ENCODE data around the gene TTC9. TPM values are rescaled to one million over a fixed set of nuclear protein-coding genes. Genes with fewer than 3 reads are reported as not detected.

TTC9 gene
- total RNA-seq, 1 experiment from 2014 or later: 4.7 TPM

DNA sequence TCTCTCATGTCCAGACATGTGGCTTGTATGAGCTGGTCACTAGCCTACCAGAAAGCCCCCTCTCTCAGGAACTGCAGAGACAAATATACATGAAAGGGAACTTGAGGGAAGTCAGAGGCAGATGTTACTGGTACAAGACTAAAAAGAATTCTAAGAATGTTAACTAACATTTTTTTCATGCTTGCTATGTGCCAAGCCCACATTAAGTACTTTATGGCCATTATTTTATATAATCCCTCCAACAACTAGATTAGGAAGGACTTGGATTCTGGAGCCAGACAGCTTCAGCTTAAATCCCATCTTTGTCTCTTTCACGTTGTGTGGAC is 24.6 kb downstream of the TTC9 start:
- ChIA-PET POLR2A (ENCODE audit: low non-redundant PET) (no interaction called here), CTCF (no interaction called here)
- Histone ChIP-seq H3K27ac (ENCODE audit: low read depth, low read length, poor library complexity, severe bottlenecking) (peak overlapping the region; percentile 58), H3K27me3 (replicated peaks; ENCODE audit: insufficient read depth, low read depth, low read length, poor library complexity) (no peaks in the 10 kb centered on the region), H3K36me3 (ENCODE audit: insufficient read depth, low read length, poor library complexity, severe bottlenecking) (no peaks in the 10 kb centered on the region), H3K9me3 (ENCODE audit: low read depth, low read length, poor library complexity, severe bottlenecking) (no peaks in the 10 kb centered on the region), H3K4me3 (ENCODE audit: low read depth, low read length, poor library complexity, severe bottlenecking) (no peak overlapping the region), H3K4me1 (ENCODE audit: insufficient read depth, low read length, poor library complexity, severe bottlenecking) (peaks cover 23% of the 10 kb centered on the region)
- intact Hi-C loops (cut with micrococcal nuclease; ENCODE audit: unreplicated experiment): no loop called here
- TF ChIP-seq, protein P1, sequence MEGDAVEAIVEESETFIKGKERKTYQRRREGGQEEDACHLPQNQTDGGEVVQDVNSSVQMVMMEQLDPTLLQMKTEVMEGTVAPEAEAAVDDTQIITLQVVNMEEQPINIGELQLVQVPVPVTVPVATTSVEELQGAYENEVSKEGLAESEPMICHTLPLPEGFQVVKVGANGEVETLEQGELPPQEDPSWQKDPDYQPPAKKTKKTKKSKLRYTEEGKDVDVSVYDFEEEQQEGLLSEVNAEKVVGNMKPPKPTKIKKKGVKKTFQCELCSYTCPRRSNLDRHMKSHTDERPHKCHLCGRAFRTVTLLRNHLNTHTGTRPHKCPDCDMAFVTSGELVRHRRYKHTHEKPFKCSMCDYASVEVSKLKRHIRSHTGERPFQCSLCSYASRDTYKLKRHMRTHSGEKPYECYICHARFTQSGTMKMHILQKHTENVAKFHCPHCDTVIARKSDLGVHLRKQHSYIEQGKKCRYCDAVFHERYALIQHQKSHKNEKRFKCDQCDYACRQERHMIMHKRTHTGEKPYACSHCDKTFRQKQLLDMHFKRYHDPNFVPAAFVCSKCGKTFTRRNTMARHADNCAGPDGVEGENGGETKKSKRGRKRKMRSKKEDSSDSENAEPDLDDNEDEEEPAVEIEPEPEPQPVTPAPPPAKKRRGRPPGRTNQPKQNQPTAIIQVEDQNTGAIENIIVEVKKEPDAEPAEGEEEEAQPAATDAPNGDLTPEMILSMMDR (conservative IDR thresholded peaks at IDR 0.05; ENCODE audit: low read depth, low read length): no peak
- no peak for TF ChIP-seq EZH2 (IDR thresholded peaks at IDR 0.05; ENCODE audit: borderline replicate concordance, low read depth, low read length, poor library complexity, severe bottlenecking)
- DNase-seq (ENCODE audit: low spot score): peak; percentile 39
- no TSS peak for BruUV-seq (replicated peaks)

DNA sequence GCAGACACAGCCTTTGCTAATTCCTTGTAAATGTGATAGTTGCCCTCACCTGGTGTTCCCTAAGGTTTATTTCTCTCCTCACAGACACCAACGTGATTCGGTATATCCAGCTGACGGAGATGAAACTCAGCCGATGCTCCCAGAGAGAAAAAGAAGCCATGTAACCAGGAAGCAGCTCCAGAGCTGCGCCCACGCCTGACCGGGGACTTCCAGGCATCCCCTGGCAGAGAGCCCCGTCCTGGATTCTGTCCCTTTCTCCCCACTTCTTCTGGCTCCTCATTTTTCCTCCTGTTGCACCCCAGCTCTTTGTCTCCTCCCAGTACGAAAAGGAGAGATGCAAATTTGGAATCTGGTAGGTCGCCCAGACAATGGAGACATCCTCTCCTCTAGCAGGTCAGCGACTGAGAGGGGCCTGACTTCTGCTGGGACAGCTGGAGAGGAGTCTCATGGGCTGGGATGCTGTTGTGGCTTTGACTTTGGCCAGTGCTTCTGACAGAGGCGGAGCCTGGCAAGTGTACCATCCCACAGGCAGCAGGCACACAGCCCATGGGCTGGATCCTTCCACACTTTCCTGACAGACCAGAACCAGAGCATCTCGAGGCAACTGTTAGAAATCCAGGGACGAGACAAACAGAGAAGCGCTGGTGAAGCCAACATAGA is 29.4 kb downstream of the TTC9 start:
- Histone ChIP-seq H3K4me3 (ENCODE audit: low read depth, low read length, poor library complexity, severe bottlenecking) (no peak overlapping the region), H3K9me3 (ENCODE audit: low read depth, low read length, poor library complexity, severe bottlenecking) (no peaks in the 10 kb centered on the region), H3K36me3 (ENCODE audit: insufficient read depth, low read length, poor library complexity, severe bottlenecking) (no peaks in the 10 kb centered on the region), H3K4me1 (ENCODE audit: insufficient read depth, low read length, poor library complexity, severe bottlenecking) (peaks cover 4% of the 10 kb centered on the region), H3K27me3 (replicated peaks; ENCODE audit: insufficient read depth, low read depth, low read length, poor library complexity) (no peaks in the 10 kb centered on the region), H3K27ac (ENCODE audit: low read depth, low read length, poor library complexity, severe bottlenecking) (no peak overlapping the region)
- DNase-seq (ENCODE audit: low spot score): no peak
- ChIA-PET POLR2A (ENCODE audit: low non-redundant PET) (no interaction called here), CTCF (no interaction called here)
- BruUV-seq (replicated peaks): no TSS peak
- TF ChIP-seq, protein P1 (conservative IDR thresholded peaks at IDR 0.05; ENCODE audit: low read depth, low read length): no peak
- no peak for TF ChIP-seq EZH2 (IDR thresholded peaks at IDR 0.05; ENCODE audit: borderline replicate concordance, low read depth, low read length, poor library complexity, severe bottlenecking)
- intact Hi-C loops (cut with micrococcal nuclease; ENCODE audit: unreplicated experiment): no loop called here

DNA sequence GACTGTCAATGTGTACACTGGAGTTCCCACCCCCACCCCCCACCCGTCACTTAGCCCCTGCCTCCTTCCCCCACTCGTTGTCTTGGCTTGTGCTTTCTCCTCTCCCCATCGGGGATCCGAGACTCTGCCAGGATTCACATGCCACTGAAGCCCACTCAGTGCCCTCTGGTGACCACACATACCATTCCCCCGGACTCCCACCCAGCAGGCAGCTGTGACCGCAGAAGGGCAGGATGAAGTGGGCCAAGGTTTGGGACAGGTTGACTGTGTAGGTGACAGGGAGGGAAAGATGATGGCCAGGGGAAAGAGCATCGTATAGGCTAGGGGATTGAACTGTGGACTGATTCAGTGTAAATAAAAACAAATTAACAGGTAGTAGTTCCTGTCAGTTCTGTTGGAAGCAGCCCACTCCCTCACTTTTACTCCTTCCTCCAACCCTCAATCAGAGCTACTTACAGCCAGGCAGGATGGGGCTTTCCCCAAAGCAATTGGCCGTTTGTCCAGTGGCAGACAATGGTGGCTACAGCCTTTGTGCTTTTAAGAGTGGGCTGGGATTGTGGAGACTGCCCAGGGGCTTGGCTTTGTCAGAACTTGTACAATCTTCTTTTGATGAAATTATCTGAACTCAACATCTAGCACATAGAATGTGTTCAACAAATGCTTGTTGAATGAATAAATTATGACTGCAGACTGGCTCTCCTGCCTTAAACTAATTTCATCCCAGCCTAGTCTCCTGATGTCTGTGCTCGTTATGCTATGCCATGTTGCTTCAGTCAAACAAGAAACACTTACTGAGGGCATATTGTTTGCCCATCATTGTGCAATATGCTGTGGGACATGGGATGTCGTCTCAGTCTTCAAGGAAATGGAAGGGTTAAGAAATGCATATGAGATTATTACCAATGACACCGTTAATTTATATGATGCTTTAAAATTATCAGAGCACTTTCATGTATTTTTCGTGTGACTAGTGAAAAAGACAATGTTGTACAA is 30.2 kb downstream of the TTC9 start:
- no peaks in the 10 kb centered on the region for H3K36me3 ChIP-seq (ENCODE audit: insufficient read depth, low read length, poor library complexity, severe bottlenecking)
- CTCF ChIA-PET: no interaction called here
- TF ChIP-seq, protein P1 (conservative IDR thresholded peaks at IDR 0.05; ENCODE audit: low read depth, low read length): no peak
- TF ChIP-seq EZH2 (IDR thresholded peaks at IDR 0.05; ENCODE audit: borderline replicate concordance, low read depth, low read length, poor library complexity, severe bottlenecking): no peak
- POLR2A ChIA-PET (ENCODE audit: low non-redundant PET): no interaction called here
- no TSS peak for BruUV-seq (replicated peaks)
- no peak overlapping the region for H3K27ac ChIP-seq (ENCODE audit: low read depth, low read length, poor library complexity, severe bottlenecking)
- H3K4me3 ChIP-seq (ENCODE audit: low read depth, low read length, poor library complexity, severe bottlenecking): no peak overlapping the region
- no peaks in the 10 kb centered on the region for H3K9me3 ChIP-seq (ENCODE audit: low read depth, low read length, poor library complexity, severe bottlenecking)
- no peaks in the 10 kb centered on the region for H3K27me3 ChIP-seq (replicated peaks; ENCODE audit: insufficient read depth, low read depth, low read length, poor library complexity)
- no peak for DNase-seq (ENCODE audit: low spot score)
- intact Hi-C loops (cut with micrococcal nuclease; ENCODE audit: unreplicated experiment): no loop called here
- H3K4me1 ChIP-seq (ENCODE audit: insufficient read depth, low read length, poor library complexity, severe bottlenecking): no peaks in the 10 kb centered on the region

All from A673 (cell line).